HL-60 (cell line): Measurements from ENCODE around the gene NF1.

Experiments used
- DNase-seq, 2 experiments: peaks; one replicate each; pipeline ENCODE4 v3.0.0-alpha.2; 2010 to 2020; ENCODE audit warnings: low read depth in 1 of 2, low spot score in 1 of 2
- H3K27ac ChIP-seq: fragments of 250-450 bp; sonication (Bioruptor Pico); replicated peaks from 2 replicates; pipeline ENCODE4 v1.5.1; 2020; ENCODE audit warnings: mild to moderate bottlenecking, moderate library complexity
- H3K27me3 ChIP-seq: fragments of 250-450 bp; sonication (Bioruptor Pico); 2 replicates; pipeline ENCODE4 v1.5.1; 2021; ENCODE audit warnings: mild to moderate bottlenecking, moderate library complexity; ENCODE audit not compliant: insufficient read depth, poor library complexity, severe bottlenecking
- H3K4me3 ChIP-seq: replicated peaks from 2 replicates; pipeline ENCODE4 v1.5.1; 2011; ENCODE audit warnings: mild to moderate bottlenecking, control low read depth, low read length; ENCODE audit not compliant: insufficient read depth
- CTCF ChIP-seq: IDR thresholded peaks from one replicate; pipeline ENCODE4 v1.5.1; 2011; ENCODE audit warnings: low read length, control low read depth, inconsistent platforms; ENCODE audit not compliant: insufficient read depth
- GABPA ChIP-seq: IDR thresholded peaks from 2 replicates; pipeline ENCODE4 v1.6.1; 2012; ENCODE audit warnings: low read depth
- POLR2AphosphoS5 ChIP-seq: IDR thresholded peaks from 2 replicates; pipeline ENCODE4 v1.6.1; 2012; ENCODE audit warnings: low read depth
- REST ChIP-seq: IDR thresholded peaks from 2 replicates; pipeline ENCODE4 v1.6.1; 2012; ENCODE audit warnings: low read depth; ENCODE audit not compliant: insufficient replicate concordance
- SPI1 ChIP-seq: IDR thresholded peaks from 2 replicates; pipeline ENCODE4 v1.6.1; 2012; ENCODE audit warnings: low read depth, mild to moderate bottlenecking, borderline replicate concordance

NF1 gene

GRCh38 chr17:31226373-31226772 lies 131.6 kb downstream of the NF1 start:
- H3K27ac ChIP-seq = no peak overlapping the region
- peak in 1 of 2 experiments; percentile 59 for DNase-seq
- TF ChIP-seq POLR2AphosphoS5 = no peak
- TF ChIP-seq SPI1 = no peak
- TF ChIP-seq REST = no peak
- TF ChIP-seq CTCF = no peak
- no peak for TF ChIP-seq GABPA
- no peak overlapping the region for H3K4me3 ChIP-seq
- H3K27me3 ChIP-seq = no peaks in the 10 kb centered on the region

GRCh38 chr17:31226950-31227349 lies 132.2 kb downstream of the NF1 start:
- TF ChIP-seq GABPA = no peak
- TF ChIP-seq SPI1 = no peak
- TF ChIP-seq CTCF = no peak
- no peak for TF ChIP-seq POLR2AphosphoS5
- no peak for TF ChIP-seq REST
- Histone ChIP-seq H3K27ac (no peak overlapping the region), H3K4me3 (no peak overlapping the region), H3K27me3 (no peaks in the 10 kb centered on the region)
- no peak for DNase-seq

GRCh38 chr17:31231852-31232251 lies 137.1 kb downstream of the NF1 start:
- no peaks in the 10 kb centered on the region for H3K27me3 ChIP-seq
- H3K4me3 ChIP-seq = no peak overlapping the region
- TF ChIP-seq SPI1 (no peak), GABPA (no peak), REST (no peak), POLR2AphosphoS5 (no peak), CTCF (no peak)
- no peak for DNase-seq
- no peak overlapping the region for H3K27ac ChIP-seq
